Stimulated activated CD8-positive, alpha-beta memory T cell treated with anti-CD3 and anti-CD28 coated beads, Interleukin-4, amount 100 ng/mL, for 48 hours (primary cell): ENCODE measurements around the gene SECTM1.

Experiments used
- DNase-seq: peaks from one replicate; pipeline ENCODE4 v3.0.0-alpha.2; 2020

The SECTM1 gene

DNA sequence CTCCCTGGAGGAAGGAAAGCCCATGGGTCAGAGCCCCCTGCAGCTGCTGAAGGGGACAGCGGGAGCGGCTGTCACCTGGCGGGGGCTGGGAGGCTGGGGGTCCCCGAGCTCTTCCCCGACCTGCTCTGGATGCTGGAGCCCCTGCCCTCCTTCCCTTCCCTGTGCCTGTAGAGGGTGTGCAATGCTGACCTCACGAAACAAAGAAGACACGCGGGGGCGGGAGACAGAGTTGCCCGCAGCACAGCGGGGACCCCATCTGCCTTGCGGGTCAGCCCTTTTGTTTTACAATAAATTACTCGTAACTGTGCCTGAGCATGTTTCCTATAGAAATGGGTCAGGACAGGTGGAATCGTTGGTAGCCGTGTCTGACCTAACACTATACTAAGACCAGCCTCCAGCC, 6.3 kb downstream of the SECTM1 start:
- DNase-seq = no peak

DNA sequence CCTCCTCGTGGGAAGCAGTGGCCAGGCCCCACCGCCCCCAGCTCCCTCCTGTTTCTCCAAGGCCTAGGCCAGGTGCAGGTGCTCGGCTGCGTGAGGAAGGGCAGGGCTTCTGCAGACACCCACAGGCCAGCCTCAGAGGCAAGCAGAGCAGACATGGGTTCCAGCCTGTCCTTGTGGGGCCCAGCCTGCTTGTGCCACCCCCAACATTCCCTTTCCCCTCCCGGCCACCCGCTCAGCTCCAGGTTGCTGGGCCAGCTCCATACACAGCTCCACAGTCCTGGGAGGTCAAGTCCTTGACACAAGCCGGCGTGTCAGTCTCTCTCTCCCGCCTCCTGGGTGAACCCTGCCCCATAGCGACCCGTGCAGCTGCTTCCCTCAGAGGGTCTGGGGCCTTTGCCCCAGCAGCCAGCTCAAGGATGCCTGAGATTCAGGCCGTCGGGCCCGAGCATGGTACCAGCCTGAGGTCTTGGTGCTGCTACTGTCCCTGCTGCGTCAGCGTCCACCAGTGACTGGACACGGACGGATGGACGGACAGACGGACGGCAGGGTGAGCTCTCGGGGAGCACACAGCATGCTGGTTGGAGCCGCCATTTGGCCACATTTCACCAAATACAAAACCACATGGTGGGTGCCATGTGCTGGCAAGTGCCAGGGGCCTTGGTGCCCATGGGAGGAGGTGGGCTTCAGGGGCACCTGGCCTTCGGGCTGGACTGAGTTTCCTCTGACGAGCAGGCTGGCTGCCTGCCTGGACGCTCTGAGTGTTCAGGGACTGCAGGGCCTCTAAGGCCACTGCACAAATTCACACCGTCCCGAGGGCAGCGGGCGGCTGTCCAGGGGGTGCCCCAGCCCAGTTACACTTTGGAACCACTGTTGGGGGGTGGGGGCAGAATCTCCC, 8.0 kb downstream of the SECTM1 start:
- DNase-seq = peak; percentile 28

DNA sequence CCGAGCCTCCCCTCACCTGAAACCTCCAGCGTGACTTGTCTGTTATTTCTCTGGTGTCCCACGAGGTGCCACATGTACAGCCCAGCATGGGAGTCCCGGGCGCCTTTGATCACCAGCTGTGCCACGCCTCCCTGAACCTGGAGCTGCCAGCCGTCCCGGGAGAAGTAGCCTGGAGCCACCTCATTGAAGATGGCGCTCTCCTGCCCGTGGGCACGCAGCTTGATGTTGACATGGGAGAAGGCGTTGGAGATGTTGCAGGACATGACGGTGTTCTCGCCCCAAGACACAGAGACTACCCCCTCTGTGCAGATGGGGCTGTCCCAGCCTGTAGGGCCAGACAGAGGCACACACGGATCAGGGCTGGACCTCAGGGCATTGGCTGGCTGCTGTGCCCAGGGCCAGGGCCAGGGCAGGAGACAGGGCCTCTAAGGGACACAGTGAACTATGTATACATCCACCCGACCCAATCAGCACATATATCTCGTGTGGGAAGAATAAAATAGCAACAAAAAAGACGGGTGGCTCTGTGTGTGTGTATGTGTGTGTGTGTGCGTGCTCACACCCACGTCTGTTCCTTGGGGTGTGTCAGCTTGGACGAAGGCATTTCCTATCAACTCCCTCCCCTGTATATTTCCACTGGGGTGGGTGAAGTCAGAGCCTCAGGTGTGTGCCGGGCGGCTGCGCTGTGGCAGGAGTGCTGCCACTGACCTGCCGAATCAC, 8.8 kb downstream of the SECTM1 start:
- DNase-seq = peak; percentile 33

DNA sequence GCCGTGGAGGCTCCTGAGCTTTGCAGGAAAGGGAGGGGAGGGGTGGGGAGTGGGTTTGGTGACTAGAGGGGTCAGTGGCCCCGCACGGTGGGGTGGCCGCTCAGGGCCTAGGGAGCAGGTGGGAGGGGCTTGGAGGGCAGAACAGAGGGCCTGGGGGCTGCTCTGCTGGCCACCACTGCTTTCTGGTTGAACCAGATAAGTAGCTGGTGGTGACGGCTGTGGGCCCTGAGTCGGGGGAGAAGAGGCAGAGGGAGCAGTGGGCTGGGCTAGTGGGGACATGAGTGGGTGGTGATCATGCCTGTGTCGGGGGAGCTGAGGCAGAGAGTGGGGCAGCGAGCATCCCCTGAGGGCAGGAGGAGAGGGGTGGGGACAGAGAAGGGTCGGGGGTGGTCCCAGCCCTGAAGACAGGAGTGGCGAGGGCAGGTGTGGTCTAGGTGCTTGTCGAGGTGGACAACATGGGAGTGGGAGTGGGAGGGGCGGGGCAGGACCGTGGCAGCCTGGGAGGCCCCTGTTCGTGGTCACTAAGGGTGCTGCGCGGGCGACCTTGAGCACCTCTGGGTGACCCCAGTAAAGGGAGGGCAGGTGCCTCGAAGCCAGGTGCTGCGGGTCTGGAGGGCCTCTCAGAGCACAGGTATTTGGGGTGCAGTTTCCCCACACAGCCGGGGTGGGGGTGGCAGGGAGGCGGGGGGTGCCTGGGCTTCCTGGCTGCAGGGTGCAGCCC, 9.9 kb downstream of the SECTM1 start:
- peak; percentile 33 for DNase-seq

DNA sequence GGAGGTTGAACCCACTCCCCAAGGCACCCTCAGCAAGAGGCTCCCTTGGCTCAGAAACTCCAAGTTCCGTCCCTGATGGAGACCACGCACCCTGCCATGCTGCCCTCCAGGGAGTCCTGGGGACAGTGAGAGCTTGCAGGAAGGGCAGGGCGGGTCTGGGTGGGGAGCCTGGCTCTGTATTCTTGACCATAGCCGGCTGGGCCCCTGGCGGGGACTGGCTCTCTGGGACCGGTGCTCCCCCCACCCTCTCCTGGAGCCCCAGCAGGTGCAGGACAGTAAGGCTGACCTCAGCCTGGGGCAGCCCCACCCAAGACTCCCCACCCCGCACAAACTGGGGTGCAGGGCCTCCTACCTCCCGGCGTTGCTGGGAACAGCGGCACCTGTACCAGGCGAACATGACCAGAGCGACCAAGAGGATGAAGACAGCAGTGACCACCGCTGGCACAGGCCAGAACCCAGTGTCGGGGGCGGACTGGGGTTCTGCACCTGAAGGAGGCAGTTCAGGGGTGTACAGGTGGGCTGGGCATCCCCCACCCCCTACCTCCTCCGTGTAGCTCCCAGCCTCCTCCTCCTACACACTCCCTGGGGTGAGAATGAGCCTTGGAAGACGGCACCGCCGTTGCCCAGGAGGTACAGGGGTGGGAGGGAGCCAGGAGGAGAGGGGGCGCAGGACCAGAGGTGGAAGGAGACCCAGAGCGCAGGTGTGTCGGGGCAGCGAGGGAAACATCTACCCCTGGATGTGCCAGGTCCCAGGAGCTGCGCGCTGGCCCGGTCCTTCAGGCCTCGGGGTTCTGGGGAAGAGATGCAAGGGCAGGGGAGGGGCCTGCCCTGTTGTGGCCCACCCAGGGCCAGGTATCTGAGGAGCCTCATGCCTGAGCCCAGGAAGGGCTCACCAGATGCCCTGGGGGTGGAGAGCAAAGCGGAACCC, 10.8 kb downstream of the SECTM1 start:
- DNase-seq = peak; percentile 29

DNA sequence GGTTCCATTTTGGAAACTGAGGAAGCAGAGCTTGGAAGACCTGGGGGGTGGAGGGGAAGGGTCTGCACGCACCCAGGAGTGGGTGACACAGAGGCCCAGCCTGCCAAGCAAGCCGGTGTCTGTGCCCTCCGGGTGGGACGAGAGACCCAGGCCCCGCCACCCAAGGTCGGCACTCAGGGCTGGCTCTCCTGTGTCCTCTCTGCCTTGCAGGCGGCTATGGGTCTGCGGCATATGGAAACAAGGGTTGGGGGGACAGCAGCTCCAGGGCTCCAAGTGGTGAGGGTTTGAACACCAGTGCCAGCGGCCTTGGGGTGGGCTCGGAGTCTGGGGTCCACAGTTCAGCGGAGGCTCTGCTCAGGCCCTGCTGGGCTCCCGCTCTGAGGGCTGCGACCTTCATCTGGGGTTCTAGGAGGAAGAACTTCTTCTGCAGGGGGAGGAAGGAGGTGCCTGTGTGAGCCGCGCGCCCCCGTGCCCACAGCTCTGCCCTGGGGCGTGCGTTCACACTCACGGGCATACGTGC, 11.6 kb downstream of the SECTM1 start:
- DNase-seq = peak; percentile 47

DNA sequence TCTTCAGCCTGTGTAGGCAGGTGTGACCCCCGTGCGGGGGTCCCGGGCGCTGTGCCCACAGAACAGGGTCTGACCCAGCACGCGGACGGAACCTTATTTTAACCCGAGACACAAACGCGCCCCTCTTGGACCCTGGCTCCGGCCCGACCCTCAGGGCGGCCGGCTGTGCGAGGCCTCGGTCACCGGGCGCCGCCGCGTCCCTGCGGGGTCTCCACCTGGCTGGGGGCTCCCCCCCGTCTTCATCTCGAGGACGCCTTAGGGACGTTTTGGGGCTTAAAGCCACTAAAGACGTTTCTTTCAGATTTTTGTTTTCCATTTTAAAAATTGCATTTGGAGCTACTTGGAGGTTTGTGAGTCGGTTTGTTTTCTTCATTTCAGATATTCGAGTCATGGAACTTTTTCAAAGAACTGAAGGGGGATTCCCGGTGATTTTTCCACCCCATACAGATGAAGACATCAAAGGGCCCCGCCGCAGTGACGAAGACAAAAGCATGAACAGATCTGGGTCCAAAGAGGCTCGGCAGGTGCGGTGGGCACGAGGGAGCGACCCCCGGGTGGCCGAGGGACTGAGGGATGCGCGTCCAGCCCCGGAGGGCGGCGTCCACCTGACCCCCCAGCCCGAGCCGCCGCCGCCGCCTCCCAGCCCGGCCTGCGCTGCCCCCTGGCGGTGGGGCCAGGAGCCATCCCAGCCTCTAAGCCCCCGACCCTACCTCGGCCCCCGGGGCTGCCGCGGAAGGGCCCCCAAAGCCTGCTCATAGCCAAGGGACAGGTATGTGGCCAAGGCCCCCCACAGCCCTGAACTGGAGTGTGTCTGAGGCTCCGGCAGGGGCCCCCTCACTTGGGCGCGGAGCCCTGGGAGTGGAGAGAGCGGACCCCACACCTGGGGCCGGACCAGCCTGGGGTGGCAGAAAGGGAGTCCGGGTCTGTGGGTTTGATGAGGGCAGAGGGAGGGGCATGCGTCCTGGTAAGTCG, 12.3 kb downstream of the SECTM1 start:
- DNase-seq = peak; percentile 85

DNA sequence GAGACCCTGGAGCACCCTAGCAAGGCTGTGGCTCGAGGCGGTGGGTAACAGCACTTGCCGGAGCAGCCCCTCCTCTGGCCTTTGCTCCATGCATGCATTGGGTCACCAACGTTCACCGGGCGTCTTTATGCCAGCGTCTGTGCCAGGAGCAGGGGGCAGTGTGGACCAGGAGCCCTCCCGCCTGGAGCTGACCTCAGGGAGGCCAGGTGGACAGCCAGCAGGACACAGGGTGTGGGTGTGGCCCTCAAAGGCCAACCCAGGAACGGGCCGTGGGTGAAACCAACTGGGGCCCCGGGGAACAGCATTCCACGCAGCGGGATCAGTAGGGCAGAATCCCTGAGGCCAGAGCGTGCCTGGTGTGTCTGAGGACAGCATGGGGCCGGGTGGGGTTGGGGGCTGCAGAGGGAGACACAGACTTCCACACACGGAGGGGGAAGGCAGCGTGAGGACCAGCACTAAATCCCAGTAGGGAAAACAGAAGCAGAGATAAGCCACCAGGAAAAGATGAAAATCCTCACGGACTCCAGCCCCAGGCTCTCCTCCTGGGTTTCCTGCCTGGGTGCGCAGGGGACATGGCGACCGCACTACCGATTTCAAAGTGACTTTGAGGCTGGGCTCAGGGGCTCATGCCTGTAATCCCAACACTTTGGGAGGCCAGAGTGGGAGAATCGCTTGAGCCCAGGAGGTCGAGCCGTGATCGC, 13.3 kb downstream of the SECTM1 start:
- peak; percentile 30 for DNase-seq

DNA sequence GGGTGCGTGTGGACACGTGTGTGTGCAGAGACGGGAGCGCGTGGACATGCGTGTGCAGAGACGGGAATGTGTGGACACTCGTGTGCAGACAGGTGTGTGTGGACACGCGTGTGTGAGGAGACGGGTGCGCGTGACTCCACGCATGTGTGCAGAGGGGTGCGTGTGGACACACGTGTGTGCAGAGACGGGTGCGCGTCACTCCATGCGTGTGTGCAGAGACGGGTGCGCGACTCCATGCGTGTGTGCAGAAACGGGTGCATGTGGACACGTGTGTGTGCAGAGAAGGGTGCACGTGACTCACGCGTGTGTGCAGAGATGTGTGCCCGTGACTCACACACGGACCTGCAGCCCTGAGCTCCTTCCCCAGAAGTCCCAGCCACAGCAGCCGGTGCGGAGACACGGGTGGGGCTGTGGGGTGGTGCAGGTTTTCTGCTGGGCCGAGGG, 13.9 kb downstream of the SECTM1 start:
- no peak for DNase-seq

DNA sequence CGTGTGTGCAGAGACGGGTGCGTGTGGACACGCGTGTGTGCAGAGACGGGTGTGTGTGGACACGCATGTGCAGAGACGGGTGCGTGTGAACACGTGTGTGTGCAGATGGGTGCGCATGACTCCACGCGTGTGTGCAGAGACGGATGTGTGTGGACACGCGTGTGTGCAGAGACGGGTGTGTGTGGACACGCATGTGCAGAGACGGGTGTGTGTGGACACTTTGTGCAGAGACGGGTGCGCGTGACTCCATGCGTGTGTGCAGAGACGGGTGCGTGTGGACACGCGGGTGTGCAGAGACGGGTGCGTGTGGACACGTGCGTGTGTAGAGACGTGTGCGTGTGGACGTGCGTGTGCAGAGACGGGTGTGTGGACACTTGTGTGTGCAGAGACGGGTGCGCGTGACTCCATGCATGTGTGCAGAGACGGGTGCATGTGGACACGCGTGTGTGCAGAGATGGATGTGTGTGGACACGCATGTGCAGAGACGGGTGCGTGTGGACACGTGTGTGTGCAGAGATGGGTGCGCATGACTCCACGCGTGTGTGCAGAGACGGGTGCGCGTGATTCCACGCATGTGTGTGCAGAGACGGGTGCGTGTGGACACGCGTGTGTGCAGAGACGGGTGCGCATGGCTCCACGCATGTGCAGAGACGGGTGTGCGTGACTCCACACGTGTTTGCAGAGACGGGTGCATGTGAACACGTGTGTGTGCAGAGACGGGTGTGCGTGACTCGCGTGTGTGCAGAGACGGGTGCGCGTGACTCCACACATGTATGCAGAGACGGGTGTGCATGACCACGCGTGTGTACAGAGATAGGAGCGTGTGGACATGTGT, 14.6 kb downstream of the SECTM1 start:
- no peak for DNase-seq

DNA sequence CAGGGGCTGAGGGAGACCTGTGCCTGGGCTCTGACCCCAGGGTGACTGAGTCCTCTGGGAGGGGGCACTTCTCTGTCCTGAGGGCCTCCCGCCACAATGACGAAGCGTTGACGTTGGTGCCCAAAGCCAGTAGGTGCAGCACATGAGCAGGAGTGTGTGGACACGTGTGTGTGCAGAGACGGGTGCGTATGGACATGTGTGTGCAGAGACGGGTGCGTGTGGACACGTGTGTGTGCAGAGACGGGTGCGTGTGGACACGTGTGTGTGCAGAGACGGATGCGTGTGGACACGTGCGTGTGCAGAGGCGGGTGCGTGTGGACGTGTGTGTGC, 15.4 kb downstream of the SECTM1 start:
- no peak for DNase-seq

DNA sequence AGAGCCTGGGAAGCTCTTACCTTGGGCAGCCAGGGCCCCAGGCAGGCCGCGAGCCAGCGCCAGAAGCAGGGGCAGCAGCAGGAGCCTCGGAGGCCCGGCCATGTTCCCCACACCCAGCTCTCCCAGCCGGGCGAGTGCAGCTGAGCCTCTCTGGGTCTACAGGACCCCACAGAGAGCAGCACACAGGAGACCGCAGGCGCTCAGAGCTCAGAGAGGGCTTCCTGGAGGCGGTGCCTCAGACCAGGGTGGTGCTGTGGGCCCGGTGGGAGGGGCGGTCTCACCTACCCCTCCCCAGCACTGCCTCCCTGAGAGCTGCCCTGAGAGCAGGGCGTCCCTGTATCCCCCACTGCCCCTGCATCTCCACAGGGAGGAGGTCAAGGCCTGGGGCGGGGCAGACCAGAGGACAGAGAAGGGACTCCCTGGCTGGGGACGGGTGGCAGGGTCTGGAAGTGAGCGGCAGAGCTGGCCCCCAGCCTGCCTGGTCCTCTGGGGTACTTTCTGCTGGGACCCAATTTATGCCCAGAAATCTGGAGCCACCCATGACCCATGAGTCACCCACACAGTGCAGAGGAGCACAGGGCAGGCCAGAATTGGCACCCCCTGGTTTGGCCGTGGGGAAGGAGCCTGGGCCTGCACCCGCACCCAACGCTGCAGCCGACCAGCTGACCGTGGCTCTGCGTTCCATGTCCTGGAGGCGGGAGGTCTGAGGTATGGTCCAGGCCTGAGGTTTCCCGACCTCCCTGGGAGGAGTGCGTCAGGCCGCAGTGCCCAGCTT, 16.0 kb downstream of the SECTM1 start, which contains the start of gene CD7:
Gene CD7 (minus strand): TSS at position 215 of the 775 bp plus-strand sequence. CDS start 113 bp downstream, at position 102.
- peak; percentile 83 for DNase-seq

DNA sequence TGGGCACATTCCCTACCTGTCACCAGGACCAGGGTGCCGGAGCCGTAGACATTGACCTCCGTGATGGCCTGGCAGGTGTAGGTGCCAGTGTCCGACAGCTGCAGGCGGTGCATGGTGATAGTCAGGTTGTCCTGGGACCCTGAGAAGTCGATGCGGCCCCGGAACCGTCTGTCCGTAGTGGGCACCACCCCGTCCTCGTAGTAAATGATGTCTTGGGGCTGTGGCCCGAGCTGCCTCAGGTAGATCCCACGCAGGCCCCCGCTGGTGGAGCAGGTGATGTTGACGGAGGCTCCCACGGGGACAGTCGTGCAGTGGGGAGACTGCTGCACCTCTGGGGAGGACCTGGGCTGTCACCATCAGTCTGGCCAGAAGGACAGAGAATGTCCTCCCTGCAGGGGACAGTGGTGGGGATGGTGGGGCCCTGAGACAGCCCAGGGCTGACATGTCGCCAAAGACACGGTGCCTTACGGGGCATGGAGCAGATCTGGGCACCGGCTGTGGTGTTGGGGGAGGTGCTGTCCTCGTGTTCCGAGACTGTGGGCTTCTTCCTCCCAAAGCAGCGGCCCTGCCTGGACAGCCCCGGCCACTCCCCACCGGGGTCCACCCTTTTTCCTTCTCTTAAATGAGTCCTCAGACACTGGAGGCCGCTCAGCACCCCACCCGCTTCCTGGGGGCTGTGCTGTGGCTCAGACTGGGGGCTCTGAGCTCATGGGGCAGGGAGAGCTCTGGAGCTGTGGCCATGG, 16.7 kb downstream of the SECTM1 start:
- peak; percentile 54 for DNase-seq

DNA sequence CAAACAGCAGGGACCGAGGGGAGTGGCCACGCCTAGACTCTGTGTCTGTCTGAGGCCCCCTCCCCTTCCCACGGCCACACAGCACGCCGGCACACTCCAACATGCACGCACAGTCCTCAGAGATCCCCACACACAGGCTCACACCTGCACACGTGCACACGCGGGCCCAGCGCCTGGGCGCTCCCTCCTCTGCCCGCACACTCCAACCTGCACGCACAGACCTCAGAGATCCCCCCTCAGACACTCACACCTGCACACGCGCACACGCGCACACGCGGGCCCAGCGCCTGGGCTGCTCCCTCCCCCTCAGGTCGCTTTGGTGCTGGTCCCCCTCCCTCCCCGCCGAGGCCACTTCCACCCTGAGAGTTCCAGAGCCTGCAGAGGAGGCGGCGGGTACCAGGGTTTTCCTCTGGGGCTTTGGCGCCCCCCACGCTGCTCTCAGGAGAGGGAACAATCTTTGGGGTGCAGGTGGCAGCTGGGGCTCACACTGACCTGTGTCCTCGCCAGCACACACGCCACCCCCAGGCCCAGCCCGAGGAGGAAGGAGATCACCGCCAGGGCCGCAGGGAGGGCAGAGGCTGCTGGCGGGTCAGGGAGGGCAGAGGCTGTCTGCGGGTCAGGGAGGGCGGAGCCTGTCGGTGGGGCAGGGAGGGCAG, 17.7 kb downstream of the SECTM1 start:
- peak; percentile 68 for DNase-seq

DNA sequence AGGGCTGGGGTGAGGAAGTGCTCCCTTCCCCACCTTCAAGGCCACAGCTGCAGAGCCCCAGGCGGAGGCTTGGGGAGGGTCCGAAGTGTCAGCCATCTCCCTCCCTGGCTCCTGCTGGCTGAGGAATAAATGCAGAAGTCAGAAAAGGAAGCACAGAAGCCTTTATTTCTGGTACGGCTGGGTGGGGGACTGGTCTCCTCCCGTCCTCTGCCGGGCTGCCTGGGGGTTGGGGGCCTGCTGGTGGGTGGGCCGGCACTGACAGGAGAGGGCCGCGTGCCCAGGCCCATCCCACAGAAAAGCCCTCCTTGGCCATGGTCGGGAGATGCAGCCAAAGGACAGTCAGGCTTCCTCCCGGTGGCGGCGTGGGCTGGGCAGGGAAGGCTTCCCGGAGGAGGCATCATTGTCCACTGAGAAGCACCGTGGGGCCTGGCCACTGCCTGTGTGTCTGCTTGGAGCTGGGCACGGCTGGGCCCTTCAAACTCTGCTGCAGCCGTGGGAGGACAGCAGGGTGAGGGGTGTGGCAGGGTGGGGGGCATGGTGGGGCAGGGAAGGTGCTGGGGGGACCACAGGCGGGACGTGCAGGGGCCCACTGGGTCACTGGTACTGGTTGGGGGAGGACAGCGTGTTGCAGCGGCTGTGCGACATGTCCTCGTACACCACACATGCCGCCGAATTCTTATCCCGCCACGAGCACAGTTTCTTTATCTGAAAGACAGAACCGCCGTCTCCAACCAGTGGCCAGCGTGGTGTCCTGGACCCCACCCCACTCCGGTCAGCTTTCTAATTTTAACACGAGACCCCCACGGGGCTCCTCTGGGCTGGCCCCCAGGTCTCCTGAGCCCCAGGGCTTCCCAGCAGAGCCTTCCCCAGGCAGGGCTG, 18.6 kb downstream of the SECTM1 start:
- no peak for DNase-seq
